ENCODE measurements around the gene ABLIM2.

ABLIM2 gene

DNA sequence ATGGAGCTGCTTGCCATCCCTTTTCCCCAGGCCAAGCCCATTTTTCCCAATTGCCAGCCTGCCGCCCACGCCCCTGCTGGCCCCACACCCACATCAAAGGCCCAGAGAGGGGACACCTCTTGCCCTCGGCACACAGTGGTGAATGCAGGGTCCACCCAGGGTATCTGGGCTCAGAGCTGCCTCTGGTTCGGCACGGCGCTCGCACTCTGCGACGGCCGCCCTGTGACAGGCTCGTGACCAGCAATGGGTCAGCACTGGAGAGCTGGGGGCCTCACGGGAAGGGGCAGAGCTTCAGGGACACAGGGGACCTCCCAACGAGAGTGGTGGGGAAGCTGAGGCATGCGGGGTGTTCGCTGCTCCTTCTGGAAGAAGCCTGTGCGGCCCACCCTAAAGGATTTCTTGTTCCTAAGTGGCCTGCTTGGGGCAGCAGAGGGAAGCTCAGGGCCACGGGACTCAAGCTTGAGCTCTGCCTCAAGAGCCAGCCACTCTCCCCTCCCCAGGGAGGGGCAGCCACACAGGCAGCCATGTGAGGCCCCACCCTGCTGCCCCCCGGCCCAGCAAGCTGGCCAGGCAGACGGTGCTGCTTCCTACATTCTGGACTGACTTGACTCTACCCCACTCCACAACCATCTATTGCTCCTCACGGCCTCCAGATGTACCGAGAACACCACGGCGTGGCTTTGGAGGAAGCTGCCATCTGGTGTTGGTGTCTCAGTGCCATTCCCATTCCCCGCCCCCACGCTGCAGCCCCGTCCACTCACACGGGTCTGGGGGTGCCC, 73.7 kb downstream of the ABLIM2 start:
- no peak for DNase-seq (ENCODE audit: low read depth)

DNA sequence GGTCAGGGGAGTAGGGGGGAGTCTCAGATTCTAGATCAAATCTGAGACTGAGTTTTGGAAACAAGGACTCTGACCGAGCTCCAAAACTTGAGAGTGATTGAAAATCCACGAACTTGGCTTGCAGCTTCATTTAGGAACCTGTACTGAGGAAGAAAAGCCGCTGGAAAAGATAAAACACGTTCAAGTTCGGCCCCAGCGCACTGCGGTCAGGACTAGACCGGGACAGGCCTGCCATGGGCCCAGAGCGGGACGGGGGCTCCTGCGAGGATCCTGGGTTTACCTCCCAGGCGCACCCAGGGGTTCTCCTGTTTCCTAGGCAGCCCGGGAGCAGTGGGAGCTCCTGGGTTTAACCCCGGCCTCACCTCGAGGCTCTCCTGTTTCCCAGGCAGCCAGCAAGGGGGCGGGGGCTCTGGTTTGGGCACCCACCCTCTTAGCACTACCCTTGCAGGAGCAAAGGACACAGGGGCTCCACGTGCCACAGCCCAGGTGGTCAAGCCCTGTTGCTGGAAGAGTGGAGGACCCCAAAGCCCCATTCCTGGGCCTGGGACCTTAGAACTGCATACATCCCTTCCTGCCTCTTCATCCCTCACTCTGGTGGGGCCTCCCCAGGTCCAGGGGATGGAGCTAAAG, 74.5 kb downstream of the ABLIM2 start:
- no peak for DNase-seq (ENCODE audit: low read depth)

DNA sequence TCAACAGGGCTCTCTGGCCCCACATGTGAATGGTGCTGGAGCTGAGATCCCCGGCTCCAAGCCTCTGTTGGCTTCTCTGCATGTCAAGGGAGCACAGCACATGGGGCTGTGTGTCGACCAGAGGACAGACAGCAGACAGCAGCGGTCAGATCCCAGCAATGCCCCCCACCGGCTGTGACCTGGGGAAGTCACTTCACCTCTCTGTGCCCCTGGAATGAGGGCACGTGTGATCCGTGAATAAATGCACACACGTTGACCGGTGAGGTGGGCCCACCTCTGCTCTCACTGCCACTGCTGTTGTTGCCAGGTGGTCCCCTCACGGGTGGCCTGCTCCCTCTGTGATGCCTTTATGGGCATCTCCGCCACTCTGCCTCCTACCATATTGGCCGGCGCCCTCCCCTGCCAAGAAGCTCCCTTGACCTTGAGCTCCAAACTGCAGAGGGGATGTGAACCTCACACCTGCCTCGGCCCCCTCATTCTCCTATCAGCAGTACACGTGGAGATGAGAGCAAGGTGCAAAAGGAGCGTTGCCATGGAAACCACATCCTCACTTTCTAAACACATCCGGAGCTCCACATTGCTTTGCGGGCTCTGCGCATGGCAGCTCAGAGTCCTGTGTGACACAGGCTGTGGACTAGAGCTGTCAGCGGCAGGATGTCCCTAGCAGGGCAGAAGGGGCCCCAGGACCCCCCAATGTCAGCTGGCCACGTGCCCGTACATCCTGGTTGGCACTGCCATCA, 75.4 kb downstream of the ABLIM2 start:
- no peak for DNase-seq (ENCODE audit: low read depth)

DNA sequence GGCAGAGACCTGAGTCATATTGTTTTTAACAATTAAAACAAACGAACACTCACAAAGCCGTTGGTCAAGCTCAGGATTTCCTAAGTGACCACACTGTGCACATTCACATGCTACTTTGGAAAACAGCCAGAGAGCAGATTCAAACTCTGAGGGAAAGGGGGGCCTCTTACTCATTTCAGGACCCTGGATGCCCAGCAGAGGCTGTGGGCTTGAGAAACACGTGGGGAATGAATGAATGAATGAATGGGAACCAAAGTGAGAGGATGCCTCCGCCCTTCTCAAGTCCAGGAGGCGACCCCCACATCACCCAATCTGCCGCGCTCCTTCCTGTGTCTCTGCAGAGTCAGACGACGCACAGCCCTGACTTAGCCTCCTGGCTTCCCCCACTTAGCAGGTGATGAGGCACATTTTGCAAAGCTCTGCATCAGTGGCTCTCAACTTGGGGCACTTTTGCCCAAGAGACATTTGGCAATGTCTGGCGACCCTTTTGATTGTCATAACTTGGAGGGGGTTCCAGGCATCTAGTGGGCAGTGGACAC, 76.0 kb downstream of the ABLIM2 start:
- DNase-seq (ENCODE audit: low read depth): no peak

DNA sequence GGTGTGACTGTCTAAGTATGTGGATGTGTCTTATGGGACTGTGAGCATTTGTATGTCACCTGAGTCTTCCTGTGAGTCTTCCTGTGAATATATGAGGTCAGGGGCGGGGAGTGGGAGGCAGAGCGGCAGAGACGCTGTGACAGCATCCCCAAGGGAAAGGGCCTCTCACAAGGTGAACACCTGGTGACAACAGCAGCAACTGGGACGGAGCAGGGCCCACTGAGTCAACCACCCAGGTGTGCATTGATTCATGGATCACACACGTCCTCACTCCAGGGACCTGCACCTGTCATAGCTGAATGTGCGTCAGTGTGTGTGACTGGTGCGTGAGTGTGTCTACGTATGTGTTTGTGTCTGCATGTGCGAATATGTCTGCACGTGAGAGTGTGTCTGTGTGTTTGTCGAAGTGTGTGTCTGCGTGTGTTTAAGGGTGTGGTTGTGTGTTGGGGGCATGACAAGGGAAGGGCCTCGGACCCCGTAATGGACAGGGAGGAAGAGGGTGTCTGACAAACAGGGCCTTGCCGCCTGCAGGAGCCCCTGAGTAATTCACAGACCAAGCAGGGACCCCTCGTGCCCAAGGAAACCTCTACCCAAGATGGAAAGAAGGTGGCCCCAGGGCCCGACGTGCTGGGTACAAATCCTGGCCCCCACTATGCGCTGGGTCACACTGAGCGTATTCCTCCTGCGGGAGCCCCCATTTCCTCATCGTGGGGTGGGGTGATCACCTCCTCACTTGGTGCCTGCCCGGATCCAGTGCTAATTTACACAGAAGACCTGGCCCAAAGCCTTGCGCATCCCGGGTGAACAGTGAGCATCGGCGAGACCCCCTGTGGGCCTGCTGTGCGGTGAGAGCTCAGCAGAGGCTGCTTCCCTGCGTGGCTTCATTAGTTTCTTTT, 76.7 kb downstream of the ABLIM2 start:
- no peak for DNase-seq (ENCODE audit: low read depth)

DNA sequence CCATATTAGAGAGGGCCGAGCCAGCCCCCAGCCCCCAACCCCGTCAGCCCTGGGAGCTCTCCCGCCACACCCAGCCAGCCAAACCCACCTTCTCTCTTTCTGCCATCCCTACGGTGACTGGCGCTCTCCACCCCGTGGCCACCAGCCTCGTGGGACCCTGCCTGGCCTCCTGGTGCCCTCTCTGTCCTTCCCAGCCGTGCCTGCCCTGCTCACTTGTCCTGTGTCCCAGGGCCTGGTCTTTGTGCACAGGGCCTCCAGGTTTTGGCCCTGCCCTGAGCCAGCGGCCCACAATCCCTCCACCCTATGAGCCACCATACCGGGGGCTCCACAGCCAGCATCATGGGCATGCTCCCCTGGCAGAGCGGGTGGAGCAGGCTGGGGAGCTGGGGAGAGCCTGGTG, 77.4 kb downstream of the ABLIM2 start:
- no peak for DNase-seq (ENCODE audit: low read depth)

DNA sequence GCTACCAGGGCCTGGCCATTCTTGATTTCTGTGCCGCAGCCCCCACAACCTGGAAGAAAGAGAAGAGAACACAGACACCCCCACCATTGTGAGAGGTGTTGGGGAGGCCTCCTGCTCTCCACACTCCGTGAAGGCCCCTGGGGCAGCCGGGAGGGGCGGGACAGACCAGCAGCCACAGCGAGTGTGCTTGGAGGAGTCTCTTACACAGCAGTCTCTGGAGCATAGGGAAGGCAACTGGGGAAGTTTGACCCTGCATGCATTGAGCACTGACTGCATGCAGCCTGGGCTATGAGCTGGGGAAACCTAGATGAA, 77.9 kb downstream of the ABLIM2 start:
- DNase-seq (ENCODE audit: low read depth): no peak

DNA sequence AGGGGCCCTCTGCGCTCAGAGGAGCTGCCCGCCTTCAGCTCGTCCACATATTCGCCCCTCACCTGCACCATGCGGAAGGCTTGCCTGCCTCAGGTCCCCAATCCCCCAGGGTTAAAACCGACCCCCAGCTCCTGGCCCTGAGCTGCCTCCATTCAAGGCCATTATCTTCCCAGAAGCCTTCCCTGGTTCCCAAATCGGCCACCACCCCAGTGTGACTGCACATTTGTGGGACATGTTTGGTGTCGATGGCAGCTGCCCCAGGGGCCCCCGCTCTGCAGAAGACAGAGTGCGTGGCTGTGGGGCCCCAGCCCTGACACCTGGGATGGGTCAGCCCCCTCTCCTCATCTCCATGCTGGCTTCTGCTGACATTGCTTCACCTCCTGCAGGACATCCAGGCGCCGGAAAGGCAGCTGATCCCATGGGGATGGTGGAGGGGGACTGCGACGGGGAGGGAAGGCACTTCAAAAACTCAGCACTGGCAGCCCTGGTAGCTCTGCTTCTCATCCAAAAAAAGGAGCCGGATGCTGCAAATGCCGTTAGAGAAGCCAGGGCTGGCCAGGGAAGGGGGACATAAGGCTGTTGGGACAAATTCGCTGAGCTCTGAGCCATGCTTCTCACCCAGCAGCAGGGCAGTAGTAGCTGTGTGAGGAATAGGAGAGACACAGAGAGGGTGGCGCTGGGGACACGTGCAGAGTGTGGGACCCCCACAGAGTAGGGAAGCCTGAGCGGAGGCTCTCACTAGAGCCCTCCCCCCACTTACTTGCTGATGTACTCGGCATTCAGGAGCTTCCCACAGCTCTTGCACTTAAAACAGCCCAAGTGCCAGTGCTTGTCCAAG, 78.5 kb downstream of the ABLIM2 start:
- DNase-seq (ENCODE audit: low read depth): no peak

DNA sequence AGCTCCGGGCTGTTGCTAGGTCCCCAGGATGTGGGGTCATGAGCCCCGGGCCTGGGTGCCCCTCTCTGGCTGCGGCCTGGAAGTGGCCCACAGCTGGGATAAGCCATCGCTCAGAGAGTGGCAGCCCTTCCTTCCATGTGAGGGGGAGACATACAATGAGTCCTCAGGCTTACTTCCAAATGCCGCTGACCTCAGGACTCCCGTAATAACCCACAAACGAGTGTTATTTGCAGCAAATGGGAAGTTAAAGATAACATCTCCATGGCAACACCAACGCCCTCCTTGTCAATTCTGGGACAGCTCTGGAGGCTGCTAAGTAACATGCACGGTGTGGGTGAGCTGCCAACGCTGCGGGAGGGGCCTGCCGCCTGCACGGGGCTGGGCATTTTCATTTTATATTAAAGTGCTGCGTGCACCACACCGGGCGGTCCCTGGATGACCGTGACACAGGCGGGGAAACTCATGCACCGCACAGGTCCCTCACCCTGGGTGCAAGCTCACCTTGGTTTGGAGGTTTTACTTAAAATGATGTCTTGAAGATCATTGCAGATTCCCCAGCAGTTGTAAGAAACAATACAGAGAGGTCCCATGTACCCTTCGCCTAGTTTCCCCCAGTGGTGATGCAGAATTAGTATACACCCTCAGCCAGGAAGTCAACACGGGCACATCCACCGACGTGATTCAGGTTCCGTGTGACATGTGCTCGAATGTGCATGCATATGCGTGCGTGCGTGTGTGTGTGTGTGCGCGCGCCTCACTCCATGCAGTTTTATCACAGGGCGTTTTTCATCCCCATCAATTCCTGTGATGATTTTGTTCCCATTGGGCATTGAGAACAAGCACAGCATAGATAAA, 79.4 kb downstream of the ABLIM2 start:
- DNase-seq (ENCODE audit: low read depth): no peak

DNA sequence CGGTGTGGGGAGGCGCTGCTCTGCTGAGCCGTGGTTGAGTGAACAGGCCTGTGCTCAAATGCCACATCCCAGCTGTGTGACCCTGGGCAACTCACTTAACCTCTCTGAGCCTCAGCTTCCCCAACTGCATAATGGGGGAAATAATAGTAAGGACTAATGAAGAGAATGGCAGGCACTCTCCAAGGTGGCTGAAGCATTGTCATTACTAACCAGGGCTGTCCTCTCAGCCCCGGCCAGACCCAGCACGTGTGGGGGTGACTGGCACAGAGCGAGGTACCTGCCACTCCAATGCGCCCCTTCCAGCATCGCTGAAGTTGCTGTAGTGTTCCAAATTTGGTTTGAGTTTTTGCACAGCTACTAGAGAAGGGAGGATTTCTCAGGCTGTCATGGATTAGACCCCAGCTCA, 80.0 kb downstream of the ABLIM2 start:
- DNase-seq (ENCODE audit: low read depth): no peak

DNA sequence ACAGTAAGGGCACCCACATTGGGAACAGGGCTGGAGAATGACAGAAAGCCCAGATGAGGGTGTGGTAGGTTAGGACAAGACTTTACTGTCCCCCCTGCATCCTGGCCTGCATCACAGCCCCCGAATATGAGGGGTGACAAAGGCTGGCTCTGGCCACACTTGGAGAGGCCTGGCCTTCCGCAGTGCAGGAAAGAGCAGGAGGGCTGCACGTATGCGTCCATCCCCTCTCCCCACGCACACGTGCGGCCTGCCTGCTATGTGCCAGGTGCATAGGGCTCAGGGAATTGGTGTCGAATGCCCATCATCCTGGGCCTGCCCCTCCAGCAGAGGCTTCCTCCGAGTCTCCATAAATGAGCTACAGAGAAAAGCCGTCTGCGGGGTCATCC, 80.5 kb downstream of the ABLIM2 start:
- DNase-seq (ENCODE audit: low read depth): no peak

DNA sequence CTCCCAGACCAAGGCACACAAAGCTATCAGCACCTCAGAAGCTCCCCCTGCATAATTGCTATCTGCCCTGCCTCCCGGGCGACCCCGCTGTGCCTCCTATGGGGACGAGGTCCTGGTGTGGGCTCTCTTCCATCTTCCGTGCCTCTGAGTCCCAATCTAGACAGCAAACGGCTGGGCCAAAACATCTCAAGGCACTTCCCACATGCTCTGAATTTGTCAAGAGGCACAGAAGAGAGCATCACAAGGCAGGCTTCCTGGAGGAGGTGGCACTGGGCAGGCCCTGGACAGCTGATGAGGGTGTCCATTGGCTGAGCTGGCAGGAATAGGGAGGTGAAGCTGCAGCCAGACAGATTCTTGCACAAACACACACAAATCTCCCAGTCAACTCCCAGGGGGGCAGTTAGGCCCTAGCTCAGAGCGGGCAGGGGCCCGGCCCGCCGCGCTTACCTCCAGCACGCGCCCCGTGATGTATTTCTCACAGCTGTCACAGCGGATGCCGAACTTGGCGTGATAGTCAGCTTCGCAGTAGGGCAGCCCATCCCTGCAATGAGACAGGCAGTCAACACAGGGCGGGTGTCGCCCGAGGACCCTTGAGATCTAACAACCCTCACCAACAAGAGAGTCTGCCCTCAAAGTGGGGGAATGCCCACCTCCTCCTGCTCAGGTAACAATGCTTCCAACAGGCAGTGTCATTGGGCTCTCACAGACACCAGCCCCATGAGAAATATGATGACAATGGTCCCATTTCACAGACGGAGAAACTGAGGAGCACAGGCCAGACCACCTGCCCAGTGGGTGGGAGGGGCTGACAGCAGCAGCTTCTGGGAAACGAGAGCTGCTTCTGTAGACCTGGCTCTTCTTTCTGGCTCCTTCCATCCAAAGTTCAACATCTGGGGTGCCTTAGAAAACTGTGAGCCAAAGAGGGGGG, 81.2 kb downstream of the ABLIM2 start:
- no peak for DNase-seq (ENCODE audit: low read depth)

DNA sequence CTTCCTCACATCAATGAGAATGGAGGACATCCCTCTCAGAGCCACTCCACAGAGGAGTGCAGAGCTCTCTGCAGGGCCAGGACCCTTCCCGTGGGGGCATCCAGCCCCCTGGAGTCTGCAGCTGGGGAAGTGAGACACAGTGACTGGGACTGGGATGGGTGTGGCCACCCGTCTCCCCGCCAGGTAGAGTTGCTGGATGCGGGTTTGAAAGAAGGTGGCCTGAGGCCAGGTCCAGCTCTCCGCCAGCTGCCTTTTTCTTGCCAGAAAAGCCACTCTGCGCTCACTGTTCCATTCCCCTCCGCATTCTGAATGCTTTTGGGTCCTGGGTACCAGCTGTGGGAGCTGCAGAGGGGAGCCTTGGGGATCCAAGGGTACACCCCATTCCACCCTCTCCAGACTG, 82.6 kb downstream of the ABLIM2 start:
- DNase-seq (ENCODE audit: low read depth): no peak

DNA sequence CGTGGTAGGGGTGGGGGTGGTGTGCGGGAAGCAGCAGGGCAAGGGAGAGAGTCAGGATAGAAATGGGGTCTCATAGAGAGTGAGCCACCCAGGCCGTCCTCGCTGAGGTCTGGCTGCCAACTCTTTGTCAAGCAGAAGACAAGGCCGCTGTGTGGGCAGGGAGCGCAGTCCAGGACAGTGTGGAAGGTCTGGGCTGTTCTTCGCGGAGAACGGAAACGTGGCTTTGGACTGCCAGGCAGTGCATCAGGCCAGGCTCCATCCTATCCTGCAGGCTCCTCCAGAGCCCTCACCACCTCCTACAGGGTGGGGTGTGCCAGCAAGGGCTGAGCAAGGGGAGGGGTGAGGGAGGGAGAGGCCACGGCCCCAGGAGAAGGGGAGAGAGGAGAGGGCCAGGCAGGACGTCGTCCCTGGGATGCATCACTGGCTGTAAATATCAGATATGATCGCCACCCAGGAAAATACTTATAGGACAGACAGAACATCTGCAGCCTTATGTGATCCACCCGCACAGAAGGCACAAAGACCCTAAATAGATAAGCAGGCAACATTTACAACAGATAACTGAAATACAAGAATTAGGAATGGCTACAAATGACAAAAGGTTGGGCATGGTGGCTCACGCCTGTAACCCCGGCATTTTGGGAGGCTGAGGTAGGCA, 85.3 kb downstream of the ABLIM2 start:
- DNase-seq (ENCODE audit: low read depth): no peak

DNA sequence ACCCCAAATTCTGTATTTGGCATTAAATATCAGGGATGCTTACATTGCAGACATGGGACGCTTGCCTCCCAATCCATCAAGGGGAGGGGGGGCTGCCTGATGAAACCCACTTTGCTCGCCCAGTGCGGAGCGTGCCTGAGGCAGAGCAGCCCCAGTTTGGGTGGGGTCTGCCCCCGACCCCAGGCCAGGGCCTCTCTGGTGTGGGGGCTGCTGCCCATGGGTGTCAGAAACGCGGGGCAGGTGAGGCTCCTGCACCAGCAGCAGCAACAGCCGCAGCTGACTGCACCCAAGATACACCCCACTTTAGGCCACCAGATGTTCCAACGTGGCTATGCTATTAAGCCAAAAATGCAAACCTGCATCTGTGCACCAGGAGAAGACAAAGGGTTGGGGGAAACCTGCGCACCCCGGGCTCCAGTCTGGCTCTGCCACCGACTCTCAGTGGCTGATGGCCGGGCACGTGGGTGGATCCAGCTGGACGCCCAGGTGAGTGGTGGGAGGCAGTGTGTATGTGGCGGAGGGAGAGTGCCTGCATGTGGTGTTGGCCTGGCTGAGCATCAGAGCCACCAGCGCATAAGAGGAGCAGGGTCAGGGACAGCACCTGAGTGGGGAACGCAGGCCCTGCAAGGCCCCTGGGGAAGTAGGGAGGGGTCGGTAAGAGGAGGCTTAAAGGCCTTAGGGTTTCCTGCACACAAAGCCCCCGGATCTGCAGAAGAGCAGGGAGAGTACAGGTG, 86.2 kb downstream of the ABLIM2 start:
- no peak for DNase-seq (ENCODE audit: low read depth)

DNA sequence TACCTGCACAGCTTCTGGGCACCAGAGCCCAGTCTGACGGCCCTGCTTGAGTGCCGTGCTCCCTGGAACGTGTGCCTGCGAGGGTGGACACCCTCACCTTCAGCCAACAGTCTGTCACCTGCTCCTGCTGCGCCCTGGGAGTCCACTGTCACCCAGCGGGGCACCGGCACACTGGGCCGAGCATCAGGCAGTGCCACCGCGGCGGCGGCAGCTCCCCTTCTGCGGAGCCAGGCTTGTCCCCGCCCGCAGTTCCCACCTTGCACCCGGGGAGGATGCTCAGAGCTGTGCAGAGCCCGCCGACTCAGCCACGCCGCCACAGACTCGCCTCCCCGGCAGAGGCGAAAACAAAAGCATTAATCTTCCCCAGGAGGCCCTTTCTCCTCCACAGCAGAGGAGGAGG, 86.8 kb downstream of the ABLIM2 start:
- DNase-seq (ENCODE audit: low read depth): no peak

DNA sequence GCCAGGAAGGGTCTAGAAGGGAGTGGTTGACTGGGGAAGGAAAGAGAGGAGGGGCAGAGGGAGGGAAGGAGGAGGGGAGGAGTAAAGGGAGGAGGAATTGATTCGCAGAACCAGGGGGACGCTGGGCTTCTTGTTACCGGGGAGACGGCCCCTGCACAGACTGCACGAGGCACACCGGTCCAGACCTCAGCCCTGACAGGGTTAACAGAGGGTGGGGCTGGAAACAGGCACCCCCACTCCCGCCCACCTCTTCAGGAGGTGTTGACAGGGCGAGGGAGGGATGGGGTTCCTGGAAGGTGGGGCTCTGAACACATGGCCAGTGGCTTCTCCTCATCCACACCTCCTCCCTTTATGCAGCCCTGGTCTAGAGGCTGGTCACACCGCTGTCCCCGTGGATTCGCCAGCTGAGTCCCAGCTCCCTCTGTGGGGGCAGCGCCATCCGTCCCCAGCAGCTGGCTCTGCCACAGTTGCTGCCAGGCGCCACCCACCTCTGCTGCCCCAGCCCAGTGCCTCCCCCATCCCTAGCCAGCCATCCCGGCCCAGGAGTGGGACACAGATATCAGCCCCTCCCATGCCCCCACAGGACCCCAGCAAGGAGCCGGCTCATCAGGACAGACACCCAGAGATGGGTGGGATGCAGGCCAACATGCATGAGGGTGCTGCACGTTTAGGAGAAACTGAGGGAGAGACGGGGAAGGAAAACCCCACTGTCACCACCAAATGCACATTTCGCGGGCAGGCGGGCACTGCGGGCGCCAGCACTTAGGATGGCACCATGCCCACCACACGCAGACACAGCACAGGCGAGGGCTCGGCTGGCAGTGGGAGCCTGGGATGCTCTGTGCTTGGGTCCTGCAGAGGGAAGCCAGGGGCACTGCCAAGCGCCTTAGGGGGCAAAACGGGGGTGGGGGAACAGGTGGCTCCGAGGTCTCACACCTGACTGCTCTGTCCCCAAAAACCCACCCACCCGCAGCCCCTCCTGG, 87.6 kb downstream of the ABLIM2 start:
- no peak for DNase-seq (ENCODE audit: low read depth)
